Measurements from ENCODE around the gene ATAD1.
"Not testable (repeated sequence)": the region's sequence is repeated elsewhere in the genome, so short reads cannot be mapped to it uniquely, and the experiment has no call there.

Gene ATAD1

GRCh38 chr10:87846711-87847110 lies 28.7 kb upstream of the ATAD1 start:
- DNase-seq (ENCODE audit: low read depth in 1 of 2, low spot score in 1 of 2) = not testable (repeated sequence)

- no peak for DNase-seq (ENCODE audit: low read depth in 1 of 2, low spot score in 1 of 2)
Measured at GRCh38 chr10:87846023-87846422, 28.0 kb upstream of the ATAD1 start.

GRCh38 chr10:87845624-87845998 lies 27.6 kb upstream of the ATAD1 start:
- DNase-seq (ENCODE audit: low read depth in 1 of 2, low spot score in 1 of 2) = no peak

GRCh38 chr10:87844837-87845623 lies 27.0 kb upstream of the ATAD1 start:
- DNase-seq (ENCODE audit: low read depth in 1 of 2, low spot score in 1 of 2) = no peak

GRCh38 chr10:87843714-87844113 lies 25.7 kb upstream of the ATAD1 start:
- no peak for DNase-seq (ENCODE audit: low read depth in 1 of 2, low spot score in 1 of 2)

GRCh38 chr10:87842776-87843497 lies 24.9 kb upstream of the ATAD1 start:
- DNase-seq (ENCODE audit: low read depth in 1 of 2, low spot score in 1 of 2) = no peak

- DNase-seq (ENCODE audit: low read depth in 1 of 2, low spot score in 1 of 2) = no peak
Measured at GRCh38 chr10:87842220-87842641, 24.2 kb upstream of the ATAD1 start.

- DNase-seq (ENCODE audit: low read depth in 1 of 2, low spot score in 1 of 2) = no peak
Measured at GRCh38 chr10:87841186-87841585, 23.2 kb upstream of the ATAD1 start.

- no peak for DNase-seq (ENCODE audit: low read depth in 1 of 2, low spot score in 1 of 2)
Measured at GRCh38 chr10:87838650-87839049, 20.6 kb upstream of the ATAD1 start.

GRCh38 chr10:87837445-87837844 lies 19.4 kb upstream of the ATAD1 start:
- no peak for DNase-seq (ENCODE audit: low read depth in 1 of 2, low spot score in 1 of 2)

GRCh38 chr10:87836098-87836497 lies 18.1 kb upstream of the ATAD1 start:
- DNase-seq (ENCODE audit: low read depth in 1 of 2, low spot score in 1 of 2) = no peak

- no peak for DNase-seq (ENCODE audit: low read depth in 1 of 2, low spot score in 1 of 2)
Measured at GRCh38 chr10:87829986-87830729, 12.1 kb upstream of the ATAD1 start.

GRCh38 chr10:87829051-87829450 lies 11.0 kb upstream of the ATAD1 start:
- DNase-seq (ENCODE audit: low read depth in 1 of 2, low spot score in 1 of 2) = not testable (repeated sequence)

GRCh38 chr10:87827681-87828080 lies 9.7 kb upstream of the ATAD1 start:
- no peak for DNase-seq (ENCODE audit: low read depth in 1 of 2, low spot score in 1 of 2)

GRCh38 chr10:87826653-87827052 lies 8.6 kb upstream of the ATAD1 start:
- no peak for DNase-seq (ENCODE audit: low read depth in 1 of 2, low spot score in 1 of 2)

GRCh38 chr10:87819289-87819585 lies 1.2 kb upstream of the ATAD1 start:
- DNase-seq (ENCODE audit: low read depth in 1 of 2, low spot score in 1 of 2) = no peak

GRCh38 chr10:87818505-87819288 lies 671 bp upstream of the ATAD1 start:
- DNase-seq (ENCODE audit: low read depth in 1 of 2, low spot score in 1 of 2) = peak; percentile 38 to 50

- no peak for DNase-seq (ENCODE audit: low read depth in 1 of 2, low spot score in 1 of 2)
Measured at GRCh38 chr10:87816898-87817608, 973 bp downstream of the ATAD1 start.

- no peak for DNase-seq (ENCODE audit: low read depth in 1 of 2, low spot score in 1 of 2)
Measured at GRCh38 chr10:87816163-87816897, 1.7 kb downstream of the ATAD1 start.

Measured in activated T-helper 1 cell treated with anti-CD3 and anti-CD28 coated beads, Interleukin-2, amount 50 U/mL, for 16 hours (primary cell).